Subcutaneous abdominal adipose tissue (tissue), 5 donors: ENCODE data around the gene NEUROD4.

Experiments
- H3K27ac ChIP-seq: one replicate; pipeline ENCODE4 v1.7.0; 2013; ENCODE audit warnings: low read depth, mild to moderate bottlenecking, inconsistent platforms, low read length, moderate library complexity
- H3K27me3 ChIP-seq, 5 donors: one replicate each; pipeline ENCODE4 v1.7.0; 2013; ENCODE audit warnings: low read length in 5 of 5, inconsistent platforms in 1 of 5; ENCODE audit not compliant: control insufficient read depth in 5 of 5, insufficient read depth in 4 of 5
- H3K36me3 ChIP-seq, 5 donors: one replicate each; pipeline ENCODE4 v1.7.0; 2013; ENCODE audit warnings: low read length in 5 of 5; ENCODE audit not compliant: control insufficient read depth in 5 of 5, insufficient read depth in 5 of 5
- H3K4me1 ChIP-seq, 5 donors: one replicate each; pipeline ENCODE4 v1.7.0; 2013; ENCODE audit warnings: low read length in 5 of 5, mild to moderate bottlenecking in 3 of 5, moderate library complexity in 1 of 5; ENCODE audit not compliant: control insufficient read depth in 5 of 5, insufficient read depth in 5 of 5
- H3K4me3 ChIP-seq, 5 donors: one replicate each; pipeline ENCODE4 v1.7.0; 2013; ENCODE audit warnings: low read length in 5 of 5, low read depth in 1 of 5
- H3K9ac ChIP-seq, 5 donors: one replicate each; pipeline ENCODE4 v1.7.0; 2013; ENCODE audit warnings: low read length in 5 of 5, mild to moderate bottlenecking in 4 of 5, moderate library complexity in 3 of 5
- H3K9me3 ChIP-seq, 5 donors: one replicate each; pipeline ENCODE4 v1.7.0; 2013; ENCODE audit warnings: low read length in 5 of 5; ENCODE audit not compliant: control insufficient read depth in 5 of 5
- donor health status: healthy.
- donor health status: healthy.
- donor health status: healthy.
- donor health status: healthy.
- donor health status: healthy.

The NEUROD4 gene

GRCh38 chr12:55057481-55057880, 37.7 kb downstream of the NEUROD4 start:
- no peak overlapping the region for H3K27ac ChIP-seq

GRCh38 chr12:55058082-55058481, 38.3 kb downstream of the NEUROD4 start:
- no peaks in the 10 kb centered on the region for H3K36me3 ChIP-seq
- no peak overlapping the region for H3K9ac ChIP-seq
- no peak overlapping the region for H3K27ac ChIP-seq
- H3K4me3 ChIP-seq = no peak overlapping the region
- no peaks in the 10 kb centered on the region for H3K4me1 ChIP-seq
- peaks cover 0 to 2% (median 0%) of the 10 kb centered on the region in 5 donors for H3K27me3 ChIP-seq
- H3K9me3 ChIP-seq = no peaks in the 10 kb centered on the region

More at GRCh38 chr12:55057481-55057880, 37.7 kb downstream of the NEUROD4 start:
- no peak overlapping the region for H3K9ac ChIP-seq
- H3K4me1 ChIP-seq = no peaks in the 10 kb centered on the region
- no peaks in the 10 kb centered on the region for H3K27me3 ChIP-seq
- H3K9me3 ChIP-seq = no peaks in the 10 kb centered on the region
- H3K4me3 ChIP-seq = no peak overlapping the region
- no peaks in the 10 kb centered on the region for H3K36me3 ChIP-seq

DNA sequence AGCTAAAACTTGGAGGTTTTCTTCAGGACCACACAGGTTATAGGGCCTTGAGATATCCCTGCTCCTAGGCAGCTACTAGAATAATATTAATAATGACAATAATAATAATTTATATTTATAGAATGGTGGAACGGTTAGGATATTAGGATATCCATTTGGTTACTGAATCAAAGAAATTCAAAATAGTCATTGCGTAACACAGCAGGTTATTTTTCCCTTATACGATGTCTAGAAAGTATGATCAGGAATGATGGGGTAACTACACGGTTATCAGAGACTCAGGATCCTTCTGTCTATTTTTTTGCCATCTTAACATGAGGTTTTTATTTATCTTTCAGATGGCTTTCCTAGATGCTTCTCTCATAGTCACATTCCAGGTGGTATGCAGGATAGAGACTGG, 39.0 kb downstream of the NEUROD4 start:
- no peaks in the 10 kb centered on the region for H3K36me3 ChIP-seq
- H3K4me3 ChIP-seq = no peak overlapping the region
- peaks cover 0 to 5% (median 0%) of the 10 kb centered on the region in 5 donors for H3K27me3 ChIP-seq
- no peaks in the 10 kb centered on the region for H3K9me3 ChIP-seq
- no peak overlapping the region for H3K27ac ChIP-seq
- no peaks in the 10 kb centered on the region for H3K4me1 ChIP-seq
- no peak overlapping the region for H3K9ac ChIP-seq

GRCh38 chr12:55060470-55060869, 40.7 kb downstream of the NEUROD4 start:
- H3K27ac ChIP-seq = no peak overlapping the region

GRCh38 chr12:55061024-55061423, 41.2 kb downstream of the NEUROD4 start:
- no peaks in the 10 kb centered on the region for H3K36me3 ChIP-seq
- H3K4me1 ChIP-seq = no peaks in the 10 kb centered on the region
- H3K27me3 ChIP-seq = peaks cover 0 to 9% (median 0%) of the 10 kb centered on the region in 5 donors
- H3K27ac ChIP-seq = no peak overlapping the region
- no peak overlapping the region for H3K9ac ChIP-seq
- H3K9me3 ChIP-seq = no peaks in the 10 kb centered on the region
- H3K4me3 ChIP-seq = no peak overlapping the region

More at GRCh38 chr12:55060470-55060869, 40.7 kb downstream of the NEUROD4 start:
- Histone ChIP-seq H3K9me3 (no peaks in the 10 kb centered on the region), H3K4me3 (no peak overlapping the region), H3K4me1 (no peaks in the 10 kb centered on the region), H3K36me3 (no peaks in the 10 kb centered on the region), H3K27me3 (peaks cover 0 to 9% (median 0%) of the 10 kb centered on the region in 5 donors), H3K9ac (no peak overlapping the region)

DNA sequence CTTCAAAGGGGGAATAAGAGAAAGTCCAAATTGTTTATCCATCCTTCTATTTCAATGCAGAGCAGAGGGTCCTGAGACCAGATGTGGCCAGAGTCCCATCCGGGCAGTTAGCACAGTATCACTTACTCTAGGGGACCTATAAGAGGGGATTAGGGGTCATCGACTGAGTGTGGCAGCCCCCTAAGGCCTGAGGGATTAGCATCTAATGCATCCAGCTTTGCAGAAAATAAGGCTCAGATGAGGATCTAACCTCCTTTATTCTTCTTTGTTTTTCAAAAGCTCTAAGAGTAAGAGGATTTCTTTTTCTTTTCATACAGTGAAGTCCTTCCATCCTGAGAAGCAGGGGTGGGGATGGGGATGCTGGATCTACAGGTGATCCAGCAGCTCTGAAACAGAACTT, 43.5 kb downstream of the NEUROD4 start:
- Histone ChIP-seq H3K9ac (no peak overlapping the region), H3K4me1 (no peaks in the 10 kb centered on the region), H3K4me3 (no peak overlapping the region), H3K27ac (no peak overlapping the region), H3K27me3 (peaks cover 0 to 9% (median 0%) of the 10 kb centered on the region in 5 donors), H3K9me3 (no peaks in the 10 kb centered on the region), H3K36me3 (no peaks in the 10 kb centered on the region)

DNA sequence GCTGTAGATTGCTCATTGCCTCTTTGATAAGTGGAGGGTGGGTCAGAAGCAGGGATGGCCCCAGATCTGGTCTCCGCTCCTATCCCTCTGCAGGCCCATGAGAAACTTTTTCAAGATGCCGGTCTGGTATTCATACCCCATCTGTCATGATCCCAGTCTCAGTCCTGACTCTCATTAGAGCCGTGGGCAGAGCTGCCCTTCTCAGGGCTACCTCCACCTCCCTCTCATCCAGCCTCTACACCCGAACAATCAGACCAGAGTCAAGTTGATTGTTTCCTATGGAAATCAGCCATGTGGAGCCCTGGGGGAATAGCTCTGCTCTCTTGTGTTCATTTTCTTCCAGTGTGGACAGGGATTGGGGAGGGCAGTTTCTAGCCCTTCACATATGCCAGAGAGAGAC, 45.8 kb downstream of the NEUROD4 start:
- peaks cover 0 to 9% (median 0%) of the 10 kb centered on the region in 5 donors for H3K27me3 ChIP-seq

GRCh38 chr12:55067701-55068100, 47.9 kb downstream of the NEUROD4 start:
- Histone ChIP-seq H3K4me3 (no peak overlapping the region), H3K36me3 (no peaks in the 10 kb centered on the region), H3K9me3 (no peaks in the 10 kb centered on the region), H3K4me1 (no peaks in the 10 kb centered on the region), H3K27ac (no peak overlapping the region), H3K9ac (no peak overlapping the region), H3K27me3 (peaks cover 0 to 9% (median 0%) of the 10 kb centered on the region in 5 donors)

More for the DNA sequence above, 45.8 kb downstream of the NEUROD4 start:
- Histone ChIP-seq H3K27ac (no peak overlapping the region), H3K4me3 (no peak overlapping the region), H3K4me1 (no peaks in the 10 kb centered on the region), H3K9ac (no peak overlapping the region), H3K9me3 (no peaks in the 10 kb centered on the region), H3K36me3 (no peaks in the 10 kb centered on the region)

- Histone ChIP-seq H3K27me3 (peaks cover 0 to 4% (median 0%) of the 10 kb centered on the region in 5 donors), H3K27ac (no peak overlapping the region), H3K4me1 (no peaks in the 10 kb centered on the region), H3K9me3 (no peaks in the 10 kb centered on the region), H3K36me3 (no peaks in the 10 kb centered on the region), H3K9ac (no peak overlapping the region), H3K4me3 (no peak overlapping the region)
These were observed 48.7 kb downstream of the NEUROD4 start for GRCh38 chr12:55068416-55069010.

GRCh38 chr12:55072083-55072482, 52.3 kb downstream of the NEUROD4 start:
- Histone ChIP-seq H3K27ac (no peak overlapping the region), H3K27me3 (no peaks in the 10 kb centered on the region), H3K36me3 (no peaks in the 10 kb centered on the region), H3K4me3 (no peak overlapping the region), H3K4me1 (no peaks in the 10 kb centered on the region), H3K9me3 (no peaks in the 10 kb centered on the region), H3K9ac (no peak overlapping the region)
